Hematopoietic multipotent progenitor cell treated with erythropoietin and hydrocortisone succinate and interleukin-3 and kit ligand, for 15 days (in vitro differentiated cells): ENCODE results near the gene AP4M1.

ENCODE experiments used
- DNase-seq: peaks from one replicate; pipeline ENCODE4 v3.0.0-alpha.2; 2015; ENCODE audit warnings: low spot score

Gene AP4M1

GRCh38 chr7:100101016-100101862 lies at the start of gene AP4M1, which contains the start of gene MCM7:
Gene AP4M1, plus strand, starts transcription at chr7:100101643. Its CDS starts 72 bp downstream, at chr7:100101715.
Gene MCM7, minus strand, starts transcription at chr7:100101397. Its CDS starts 103 bp downstream, at chr7:100101294.
- DNase-seq: peak; percentile 97

GRCh38 chr7:100053215-100053614 lies 48.2 kb upstream of the AP4M1 start:
- DNase-seq: peak; percentile 62

- no peak for DNase-seq
These were observed 44.4 kb upstream of the AP4M1 start for GRCh38 chr7:100057006-100057405.

- DNase-seq: no peak
These were observed 42.1 kb upstream of the AP4M1 start for GRCh38 chr7:100059251-100059739.

GRCh38 chr7:100061518-100062193 lies 39.8 kb upstream of the AP4M1 start:
- DNase-seq: peak; percentile 82

- no peak for DNase-seq
These were observed 38.1 kb upstream of the AP4M1 start for GRCh38 chr7:100063376-100063775.

GRCh38 chr7:100064162-100064561 lies 37.3 kb upstream of the AP4M1 start:
- no peak for DNase-seq

- peak; percentile 35 for DNase-seq
These were observed 35.8 kb upstream of the AP4M1 start for GRCh38 chr7:100065452-100066186.

GRCh38 chr7:100066953-100067352 lies 34.5 kb upstream of the AP4M1 start:
- DNase-seq: no peak

- DNase-seq: no peak
These were observed 31.5 kb upstream of the AP4M1 start for GRCh38 chr7:100069991-100070390.

GRCh38 chr7:100071018-100071723 lies 30.3 kb upstream of the AP4M1 start:
- no peak for DNase-seq

- no peak for DNase-seq
These were observed 29.0 kb upstream of the AP4M1 start for GRCh38 chr7:100072462-100072861.

- DNase-seq: no peak
These were observed 26.6 kb upstream of the AP4M1 start for GRCh38 chr7:100074841-100075240.

GRCh38 chr7:100075418-100075817 lies 26.0 kb upstream of the AP4M1 start:
- DNase-seq: no peak

GRCh38 chr7:100077205-100077604 lies 24.2 kb upstream of the AP4M1 start:
- DNase-seq: no peak

- no peak for DNase-seq
These were observed 22.4 kb upstream of the AP4M1 start for GRCh38 chr7:100079024-100079560.

GRCh38 chr7:100080907-100081534 lies 20.4 kb upstream of the AP4M1 start:
- no peak for DNase-seq

- DNase-seq: peak; percentile 99
These were observed 19.8 kb upstream of the AP4M1 start, which contains the start of gene ZNF3 for GRCh38 chr7:100081535-100082102. Gene ZNF3, minus strand, starts transcription at chr7:100081723. Its CDS starts 4,366 bp downstream, at chr7:100077357.

GRCh38 chr7:100082978-100083377 lies 18.5 kb upstream of the AP4M1 start:
- no peak for DNase-seq

- no peak for DNase-seq
These were observed 15.9 kb upstream of the AP4M1 start for GRCh38 chr7:100085515-100085914.
